Pons (tissue), 1 donor: Measurements from ENCODE around the gene POC1A.
"Not testable (repeated sequence)": the region's sequence is repeated elsewhere in the genome, so short reads cannot be mapped to it uniquely, and the experiment has no call there.

Experiments used
- DNase-seq: peaks from one replicate; pipeline ENCODE4 v3.0.0-alpha.2; 2016; ENCODE audit warnings: low spot score

Gene POC1A

GRCh38 chr3:52044869-52045619 lies 109.2 kb downstream of the POC1A start:
- no peak for DNase-seq

GRCh38 chr3:52043750-52044149 lies 110.5 kb downstream of the POC1A start:
- DNase-seq, result no peak

GRCh38 chr3:52043039-52043438 lies 111.2 kb downstream of the POC1A start:
- DNase-seq, result not testable (repeated sequence)

GRCh38 chr3:52041118-52041731 lies 113.0 kb downstream of the POC1A start:
- peak; percentile 90 for DNase-seq

- peak; percentile 37 for DNase-seq
Observed at GRCh38 chr3:52040600-52040999, 113.6 kb downstream of the POC1A start.

- peak; percentile 98 for DNase-seq
Observed at GRCh38 chr3:52039846-52040245, 114.4 kb downstream of the POC1A start.

DNA sequence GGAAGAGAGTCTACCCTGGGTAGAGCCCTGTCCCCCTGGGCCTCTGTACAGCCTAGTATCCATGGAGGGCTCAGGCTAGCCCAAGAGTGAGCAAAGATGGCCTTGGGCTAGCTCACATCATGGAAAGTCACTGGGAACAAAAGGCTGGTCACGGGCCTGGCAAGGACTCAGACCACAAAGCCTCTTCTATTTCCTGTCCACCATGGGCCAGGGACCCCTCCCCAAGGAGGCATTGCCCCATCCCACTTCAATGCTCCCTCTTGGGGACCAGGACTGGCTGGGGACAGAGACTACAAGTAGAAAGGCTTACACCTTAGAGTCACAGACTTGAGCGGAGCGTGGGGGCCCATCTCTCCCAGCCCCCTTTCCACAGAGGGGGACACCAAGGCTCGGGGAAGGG lies 114.8 kb downstream of the POC1A start:
- no peak for DNase-seq

- no peak for DNase-seq
Observed at GRCh38 chr3:52038227-52038626, 116.0 kb downstream of the POC1A start.

GRCh38 chr3:52037291-52037690 lies 116.9 kb downstream of the POC1A start:
- DNase-seq, result no peak

- no peak for DNase-seq
Observed at GRCh38 chr3:52036829-52037228, 117.4 kb downstream of the POC1A start.

GRCh38 chr3:52036222-52036694 lies 118.0 kb downstream of the POC1A start:
- DNase-seq, result no peak

DNA sequence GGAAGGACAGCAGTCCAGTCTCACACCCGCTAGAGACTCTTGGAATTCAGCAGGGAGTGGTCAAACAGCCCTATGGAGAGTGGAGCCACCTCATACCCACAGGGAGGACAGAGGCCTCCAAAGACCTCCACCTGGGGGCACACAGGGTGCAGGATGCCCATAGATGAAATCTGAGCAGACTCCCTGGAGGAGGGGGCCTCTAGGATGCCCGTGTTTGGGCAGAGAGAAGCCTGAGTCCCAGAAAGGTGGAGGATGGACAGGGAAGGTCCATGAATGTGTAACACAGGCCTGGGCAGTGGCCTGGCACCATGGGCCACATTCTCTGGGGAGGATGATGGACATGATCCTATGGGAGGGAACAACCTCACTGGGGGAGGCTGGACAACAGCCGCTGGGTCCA lies 119.6 kb downstream of the POC1A start:
- no peak for DNase-seq

DNA sequence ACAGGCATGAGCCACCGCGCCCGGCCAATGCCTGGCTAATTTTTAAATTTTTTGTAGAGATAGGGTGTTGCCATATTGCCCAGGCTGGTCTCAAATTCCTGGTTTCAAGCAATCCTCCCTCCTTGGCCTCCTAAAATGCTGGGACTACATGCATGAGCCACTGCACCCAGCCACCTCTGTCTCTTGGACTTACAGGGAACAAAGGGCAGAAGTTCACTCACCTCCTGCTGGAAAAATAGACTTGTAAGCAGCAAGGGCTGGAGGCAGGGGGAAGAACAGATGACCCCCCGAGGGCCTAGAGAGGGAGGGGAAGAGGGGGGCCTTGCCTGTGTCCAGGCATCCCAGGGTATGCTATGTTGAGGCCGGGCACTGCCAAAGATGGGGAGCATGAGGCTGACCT lies 120.0 kb downstream of the POC1A start:
- no peak for DNase-seq

- not testable (repeated sequence) for DNase-seq
Observed at GRCh38 chr3:52033748-52034147, 120.5 kb downstream of the POC1A start.

DNA sequence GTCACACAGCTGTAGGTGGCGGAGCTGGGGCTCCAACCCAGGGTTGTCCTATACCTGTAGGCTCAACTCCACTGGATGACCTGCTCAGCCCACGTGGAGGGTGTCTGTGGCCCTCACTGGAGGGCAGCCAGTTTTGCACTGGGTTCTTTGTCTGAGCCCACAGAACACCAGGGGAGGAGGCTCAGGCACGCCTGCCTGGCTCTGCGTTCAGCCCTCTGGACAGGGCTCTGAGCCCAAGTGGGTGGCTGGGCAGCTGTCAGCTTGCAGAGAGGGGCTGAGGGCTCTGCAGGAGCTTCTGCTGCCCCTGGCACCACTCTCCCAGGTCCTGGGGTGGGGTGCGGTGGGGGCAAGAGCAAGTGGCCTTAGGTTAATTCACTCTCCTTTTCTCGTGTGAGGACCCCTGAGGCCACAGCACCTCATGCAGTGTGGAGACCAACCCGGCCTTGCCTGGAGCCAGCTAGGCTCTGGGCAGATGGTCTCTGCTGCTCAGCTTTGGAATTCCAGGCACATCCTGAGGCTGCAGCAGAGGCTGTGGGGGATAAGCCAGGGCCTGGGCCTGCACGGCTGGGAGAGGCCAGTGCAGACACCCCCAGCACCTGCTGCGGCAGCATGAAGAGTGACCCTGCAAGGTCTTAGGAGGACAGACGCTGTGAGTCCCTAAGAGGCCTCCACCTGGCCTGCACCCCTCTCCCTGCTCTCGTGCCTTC lies 121.4 kb downstream of the POC1A start:
- peak; percentile 40 for DNase-seq

GRCh38 chr3:52031896-52032295 lies 122.3 kb downstream of the POC1A start:
- no peak for DNase-seq

- no peak for DNase-seq
Observed at GRCh38 chr3:52030714-52031310, 123.4 kb downstream of the POC1A start.

GRCh38 chr3:52029535-52029934 lies 124.7 kb downstream of the POC1A start:
- no peak for DNase-seq

DNA sequence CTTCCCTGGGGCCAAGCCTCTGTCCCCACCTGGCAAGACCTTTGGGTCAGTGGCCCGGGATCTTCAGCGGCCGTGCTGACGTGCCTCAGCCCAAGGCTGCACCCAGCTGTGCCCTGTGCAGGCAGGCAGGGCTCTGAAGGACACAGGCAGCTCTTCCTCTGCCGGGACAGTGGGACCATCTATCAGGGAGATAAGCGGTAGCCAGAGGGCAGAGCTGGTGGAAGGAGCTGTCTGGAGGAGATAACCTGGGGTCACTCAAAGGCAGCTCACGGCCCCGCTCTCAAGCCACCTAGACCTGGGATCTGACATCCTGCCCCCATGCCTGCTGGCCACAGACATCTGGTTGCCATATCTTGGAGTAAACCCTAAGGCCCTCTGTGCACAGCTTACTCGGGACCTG lies 125.2 kb downstream of the POC1A start:
- no peak for DNase-seq

DNA sequence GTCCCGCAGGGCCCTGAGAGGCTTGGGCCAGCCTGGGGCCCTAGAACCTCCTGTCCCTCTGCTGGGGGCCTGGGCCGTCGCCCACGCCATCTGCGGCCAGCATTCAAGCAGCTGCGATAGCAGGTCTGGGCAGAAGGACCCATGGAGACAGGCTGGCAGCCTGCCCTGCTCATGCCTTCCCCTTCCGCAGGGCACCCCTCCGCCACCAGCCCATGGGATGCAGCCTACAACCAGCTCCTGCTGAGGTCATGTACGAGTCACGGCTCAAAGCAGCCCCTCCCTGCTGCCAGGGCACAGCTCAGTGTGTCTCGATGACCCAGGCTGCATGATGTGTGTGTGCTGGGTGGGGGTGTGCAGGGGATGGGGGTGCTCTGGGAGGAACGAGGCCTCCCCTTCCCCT lies 125.7 kb downstream of the POC1A start:
- DNase-seq, result peak; percentile 64

- DNase-seq, result no peak
Observed at GRCh38 chr3:52026041-52026440, 128.2 kb downstream of the POC1A start.

DNA sequence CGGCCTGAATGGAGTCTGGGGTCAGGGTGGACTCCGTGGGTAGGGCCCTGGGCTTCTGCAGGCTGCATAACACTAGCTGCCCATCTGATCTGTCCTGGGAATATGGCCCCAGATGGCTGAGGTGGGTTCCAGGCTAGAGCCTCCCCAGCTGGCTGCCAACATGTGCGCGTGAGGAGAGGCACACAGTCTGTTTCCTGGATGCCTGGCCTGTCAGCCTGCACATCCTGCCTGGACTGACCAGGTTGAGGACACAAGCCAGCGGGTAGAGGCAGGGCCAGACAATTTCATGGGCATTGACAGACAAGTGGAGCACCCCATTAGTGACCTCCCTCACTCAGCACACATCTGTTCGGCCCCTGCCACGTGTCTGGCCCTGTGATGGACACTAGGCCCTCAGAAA lies 128.8 kb downstream of the POC1A start:
- no peak for DNase-seq
